GM21360 (cell line): ENCODE data around the gene ERICH6B.

Experiments
- ATAC-seq: cut with Tn5 transposase; IDR thresholded peaks from one replicate; pipeline ENCODE4 v1.9.1; 2021; ENCODE audit warnings: mild to moderate bottlenecking, moderate library complexity; ENCODE audit not compliant: unreplicated experiment

The ERICH6B gene

DNA sequence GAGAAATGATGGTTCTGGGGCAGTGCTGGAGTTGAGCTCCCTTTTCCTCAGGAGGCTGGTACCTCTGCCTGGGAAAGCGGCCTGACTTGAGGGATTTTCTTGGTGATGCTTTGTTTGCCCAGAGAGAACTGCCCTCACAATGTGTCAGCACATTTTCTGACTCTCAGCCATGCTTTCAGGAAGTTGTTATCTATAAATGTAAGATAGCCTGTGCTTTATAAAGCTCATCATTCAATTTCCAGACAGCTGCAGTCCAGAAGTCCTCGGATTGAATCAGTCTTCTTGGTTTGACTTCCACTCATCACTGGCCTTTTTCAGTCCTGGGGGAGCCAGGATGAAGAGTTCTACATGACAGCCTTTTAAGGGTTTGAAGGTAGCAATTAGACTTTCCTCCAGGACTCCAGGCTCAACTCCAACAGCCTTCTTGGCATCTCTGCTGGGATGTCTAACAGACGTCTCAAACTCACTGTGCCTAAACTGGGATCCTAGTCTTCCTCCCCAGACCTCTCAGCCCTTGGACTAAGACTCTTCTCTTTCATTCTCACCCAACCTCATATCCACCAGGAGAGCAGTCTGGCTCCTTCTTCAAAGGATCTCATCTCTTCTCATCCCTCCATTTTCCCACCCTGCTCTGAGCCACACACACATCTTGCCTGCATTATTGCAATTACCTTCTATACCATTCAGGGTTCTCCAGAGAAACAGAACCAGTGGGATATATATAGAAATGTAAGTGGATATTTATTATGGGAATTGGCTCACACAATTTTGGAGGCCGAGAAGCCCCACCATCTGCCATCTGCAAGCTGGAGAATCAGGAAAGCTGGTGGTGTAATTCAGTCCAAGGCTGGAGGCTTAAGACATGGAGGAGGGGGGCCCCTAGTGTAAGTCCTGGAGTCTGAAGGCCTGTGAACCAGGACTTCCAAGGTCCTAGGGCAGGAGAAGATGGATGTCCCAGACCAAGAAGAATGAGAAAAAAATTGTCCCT is 13.1 kb downstream of the ERICH6B start:
- ATAC-seq = no peak

DNA sequence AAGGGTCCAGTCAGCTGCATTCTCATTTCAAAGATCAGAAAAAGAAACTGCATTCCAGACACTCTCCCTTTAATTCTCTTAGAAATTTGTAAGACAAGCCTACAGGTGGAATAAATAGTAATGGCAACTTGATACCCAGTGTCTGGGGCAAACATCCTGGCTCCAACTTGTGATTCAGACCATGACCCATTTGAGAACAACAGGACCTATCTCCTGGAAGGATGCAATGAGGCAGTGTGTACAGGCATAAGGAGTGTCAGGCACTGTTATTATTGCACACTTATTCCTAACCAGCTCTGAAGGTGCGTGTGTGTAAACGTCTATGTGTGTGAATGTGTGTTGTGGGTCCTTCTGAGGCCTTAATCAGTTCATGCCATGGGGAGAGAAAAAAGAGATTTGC is 13.9 kb downstream of the ERICH6B start:
- no peak for ATAC-seq

DNA sequence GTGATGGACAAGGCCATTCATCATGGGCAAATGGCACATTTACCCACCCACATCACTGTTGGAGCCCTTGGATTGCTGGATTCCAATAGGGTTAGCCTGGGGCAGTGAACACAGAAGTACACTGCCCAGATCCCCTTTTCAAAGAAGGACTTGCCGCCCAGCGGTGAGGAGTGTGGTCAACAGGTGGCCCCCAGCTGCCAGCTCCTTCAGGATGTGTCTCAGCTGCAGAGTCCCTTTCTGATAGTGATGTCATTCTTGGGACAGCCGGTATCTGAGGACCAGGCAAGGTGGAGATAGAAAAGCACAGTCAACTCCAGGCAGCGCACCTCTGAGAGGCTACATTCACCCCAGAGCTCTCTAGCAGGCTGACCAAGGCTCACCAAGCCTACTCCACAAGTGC is 16.9 kb downstream of the ERICH6B start:
- no peak for ATAC-seq

DNA sequence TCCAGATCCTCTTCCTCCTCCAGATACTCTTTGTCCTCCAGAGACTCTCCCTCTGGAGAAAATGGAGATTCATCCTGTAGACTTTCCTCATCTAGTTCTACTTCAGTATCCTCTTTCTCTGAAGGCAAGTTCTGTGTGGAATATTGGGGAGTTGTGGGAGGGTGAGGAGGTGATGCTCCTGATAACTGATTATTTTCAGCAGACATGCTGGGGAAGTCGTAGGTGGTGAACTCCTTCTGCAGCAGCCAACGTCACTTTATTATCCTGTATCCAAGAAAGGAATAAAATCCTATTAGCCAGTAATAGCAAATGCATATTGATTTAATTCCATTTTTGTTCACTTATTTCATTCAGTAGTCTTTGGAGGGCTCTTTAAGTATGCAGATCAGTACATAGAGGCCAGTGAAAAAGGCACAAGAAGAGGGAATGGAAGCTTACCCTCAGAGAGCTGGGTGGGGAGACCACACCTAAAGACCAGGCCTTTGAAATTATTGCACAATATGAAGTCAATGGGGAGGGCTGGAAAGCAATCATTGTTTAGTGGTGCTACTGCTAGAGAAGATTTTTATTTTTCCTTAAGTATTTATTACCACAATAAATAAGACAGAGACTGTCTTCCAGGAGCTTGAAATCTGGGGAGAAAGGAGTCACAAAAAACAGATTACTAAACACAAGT is 18.6 kb downstream of the ERICH6B start:
- no peak for ATAC-seq

- ATAC-seq = no peak
Measured at GRCh38 chr13:45595965-45596364, 19.6 kb downstream of the ERICH6B start.

GRCh38 chr13:45594764-45595163 is 20.8 kb downstream of the ERICH6B start:
- ATAC-seq = no peak

- ATAC-seq = no peak
Measured at GRCh38 chr13:45594227-45594626, 21.3 kb downstream of the ERICH6B start.

- ATAC-seq = no peak
Measured at GRCh38 chr13:45592758-45593157, 22.8 kb downstream of the ERICH6B start.

- no peak for ATAC-seq
Measured at GRCh38 chr13:45590066-45590465, 25.5 kb downstream of the ERICH6B start.

GRCh38 chr13:45587897-45588296 is 27.6 kb downstream of the ERICH6B start:
- no peak for ATAC-seq

DNA sequence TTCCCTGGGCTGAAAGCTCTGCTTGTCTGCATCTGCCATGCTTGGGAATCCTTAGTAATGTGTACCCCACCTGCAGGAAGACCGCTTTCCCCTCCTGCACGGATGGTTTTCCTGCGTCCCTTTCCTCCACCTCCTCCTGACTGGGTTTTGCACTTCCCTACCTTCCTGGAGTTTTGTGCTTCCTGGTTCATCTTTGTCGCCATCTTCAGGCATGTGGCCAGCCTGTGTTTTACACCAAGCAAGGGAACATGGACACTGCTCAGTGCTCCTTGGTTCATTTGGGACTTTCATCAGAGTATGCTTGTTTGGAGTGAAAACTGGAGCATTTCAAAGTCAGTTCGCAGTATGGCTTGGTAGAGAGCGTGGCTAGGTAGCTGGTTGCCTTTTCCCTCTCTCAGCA is 30.7 kb downstream of the ERICH6B start:
- ATAC-seq = no peak

DNA sequence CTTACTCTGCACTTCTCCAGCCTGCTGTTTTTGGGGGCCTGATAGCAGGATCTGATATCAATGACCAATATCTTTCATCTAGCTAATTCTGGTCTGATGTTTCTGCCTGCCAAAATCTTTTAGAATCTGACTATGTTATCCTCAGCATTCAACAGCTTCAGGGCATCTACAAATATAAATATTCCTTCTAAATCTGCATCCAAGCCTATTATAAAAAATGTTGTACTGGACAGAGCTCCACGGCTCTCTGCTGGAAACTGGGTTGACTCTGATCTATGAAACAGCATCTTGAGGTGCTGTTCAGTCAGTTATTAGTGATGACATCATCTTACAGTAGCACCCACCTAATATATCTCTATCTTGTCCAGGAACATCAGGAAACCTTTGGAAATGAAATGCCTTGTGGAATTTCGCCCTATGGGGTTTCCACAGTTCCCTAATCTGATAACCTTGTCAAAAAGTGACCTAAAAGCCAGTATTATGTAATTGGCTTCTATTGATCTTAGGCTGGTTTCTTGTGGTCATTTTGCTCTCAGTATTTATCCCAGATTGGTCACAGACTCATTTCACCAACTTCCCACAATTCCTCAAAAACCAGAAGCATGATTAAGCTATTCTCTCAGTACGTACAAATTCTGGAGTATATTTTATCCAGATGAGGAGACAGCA is 33.0 kb downstream of the ERICH6B start:
- ATAC-seq = no peak

DNA sequence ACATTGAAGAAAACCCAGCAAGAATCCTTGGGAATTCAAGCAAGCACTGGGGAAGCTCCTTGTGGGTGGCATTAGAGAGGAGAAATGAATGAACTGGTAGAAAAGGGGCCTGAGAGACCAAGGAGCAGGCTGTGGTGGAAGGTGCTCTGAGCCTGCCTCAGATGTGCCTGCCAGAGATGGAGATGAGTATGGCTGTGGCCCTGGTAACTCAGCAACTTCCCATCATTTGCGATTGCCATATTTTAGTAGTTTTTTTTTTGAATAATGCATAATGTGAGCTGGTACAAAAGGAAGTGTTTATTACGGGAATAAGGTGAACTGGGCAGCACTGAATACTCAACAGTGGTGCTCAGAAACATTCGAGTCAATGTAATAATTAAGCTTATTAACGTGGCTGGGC is 39.1 kb downstream of the ERICH6B start:
- ATAC-seq = no peak

GRCh38 chr13:45575830-45576180 is 39.7 kb downstream of the ERICH6B start:
- no peak for ATAC-seq

DNA sequence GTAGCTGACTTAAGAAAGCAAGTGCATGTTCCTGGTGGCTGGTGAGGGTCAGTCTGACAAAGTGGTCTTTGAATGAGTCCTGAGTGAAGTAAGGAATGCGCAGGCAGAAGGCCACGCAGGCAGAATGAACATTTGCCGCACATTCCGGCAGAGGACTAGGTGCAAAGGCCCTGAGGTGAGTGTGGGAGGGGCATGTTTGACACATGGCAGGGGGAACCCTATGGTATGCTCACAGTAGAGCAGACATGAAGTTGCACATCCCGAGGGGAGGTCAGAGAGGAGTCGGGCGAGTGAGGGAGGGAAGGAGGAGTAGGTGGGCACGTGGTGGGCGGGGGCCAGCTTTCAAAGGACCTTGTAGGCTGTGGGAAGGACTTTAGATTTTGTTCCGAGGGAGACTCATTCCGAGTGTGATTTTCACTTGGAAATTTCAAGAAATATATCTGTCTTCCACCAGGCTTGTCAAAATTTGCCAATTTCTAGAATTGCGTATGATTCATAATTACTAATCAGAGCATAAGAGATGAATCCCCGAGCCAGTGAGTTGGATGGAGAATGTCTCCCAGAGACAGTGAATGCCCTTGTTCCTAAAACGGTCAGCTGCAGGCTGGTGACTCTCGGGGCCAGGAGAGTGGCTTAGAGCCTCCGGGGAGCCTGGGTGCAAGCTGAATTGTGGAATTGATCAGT is 40.3 kb downstream of the ERICH6B start:
- no peak for ATAC-seq

DNA sequence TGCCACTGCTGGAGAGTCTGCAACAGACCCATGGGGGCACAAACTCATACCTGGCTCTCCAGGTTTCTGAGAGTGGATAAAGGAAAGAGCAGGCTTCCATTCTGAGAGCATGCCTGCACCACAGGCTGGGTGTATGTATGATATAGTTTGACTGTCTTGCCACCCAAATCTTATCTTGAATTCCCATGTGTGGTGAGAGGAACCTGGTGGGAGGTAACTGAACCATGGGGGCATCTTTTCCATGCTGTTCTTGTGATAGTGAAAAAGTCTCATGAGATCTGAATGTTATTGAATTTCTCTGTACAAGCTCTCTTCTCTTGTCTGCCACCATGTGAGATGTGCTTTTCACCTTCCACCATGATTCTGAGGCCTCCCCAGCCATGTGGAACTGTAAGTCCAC is 50.2 kb downstream of the ERICH6B start:
- no peak for ATAC-seq

DNA sequence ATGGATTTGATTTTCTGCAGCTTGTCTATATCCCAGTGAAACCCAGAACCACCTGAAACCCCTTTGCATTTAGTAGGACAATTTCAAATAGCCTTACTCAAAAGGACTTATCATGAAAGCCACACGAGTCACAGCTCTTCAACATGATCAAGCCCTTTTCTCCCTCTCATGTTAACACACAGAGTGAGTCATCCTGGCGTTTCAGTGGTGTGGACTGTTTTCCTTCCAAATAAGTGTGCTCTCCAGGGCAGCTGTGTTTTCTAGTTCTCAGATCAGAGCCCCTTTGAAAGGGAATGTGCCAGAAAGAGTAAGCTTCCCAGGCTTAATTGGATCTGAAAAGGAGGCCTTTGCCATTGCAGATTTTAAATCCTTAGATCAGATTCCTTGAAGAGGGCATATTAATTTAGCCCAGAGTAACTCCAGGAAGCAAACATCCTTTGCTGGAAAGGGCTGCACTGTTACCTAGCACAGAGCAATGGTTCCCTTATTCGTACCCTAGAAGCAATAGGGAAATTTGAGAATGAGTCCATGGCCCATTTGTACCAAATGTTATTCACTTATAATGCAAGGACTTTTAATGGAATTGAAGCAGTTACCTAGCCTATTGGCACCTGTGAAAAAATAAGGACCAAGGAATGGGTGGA is 51.3 kb downstream of the ERICH6B start:
- ATAC-seq = no peak

DNA sequence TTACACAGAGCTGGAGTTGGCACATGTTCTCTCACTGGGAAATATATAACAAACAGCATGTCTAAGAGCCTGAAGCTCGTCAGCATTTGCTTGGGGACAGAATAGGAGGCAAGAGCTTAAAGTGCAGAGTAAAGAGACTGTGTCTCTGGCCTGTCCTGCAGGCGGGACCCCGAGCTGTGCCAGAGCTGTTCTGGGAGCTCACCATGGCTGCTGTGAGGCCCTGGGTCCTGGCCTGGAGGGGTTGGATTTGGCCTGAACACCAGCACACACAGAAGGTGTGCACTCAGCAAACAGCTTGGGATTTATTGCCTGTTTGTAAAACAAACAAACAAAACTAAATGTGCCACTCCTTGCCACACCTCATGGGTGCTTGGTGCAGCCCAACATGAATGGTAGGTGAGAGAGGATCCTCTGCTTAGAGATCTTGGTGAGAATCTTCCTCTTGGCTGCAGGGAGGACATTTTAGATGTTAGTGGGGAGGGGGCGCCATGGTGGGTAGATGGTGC is 60.9 kb downstream of the ERICH6B start:
- ATAC-seq = no peak

DNA sequence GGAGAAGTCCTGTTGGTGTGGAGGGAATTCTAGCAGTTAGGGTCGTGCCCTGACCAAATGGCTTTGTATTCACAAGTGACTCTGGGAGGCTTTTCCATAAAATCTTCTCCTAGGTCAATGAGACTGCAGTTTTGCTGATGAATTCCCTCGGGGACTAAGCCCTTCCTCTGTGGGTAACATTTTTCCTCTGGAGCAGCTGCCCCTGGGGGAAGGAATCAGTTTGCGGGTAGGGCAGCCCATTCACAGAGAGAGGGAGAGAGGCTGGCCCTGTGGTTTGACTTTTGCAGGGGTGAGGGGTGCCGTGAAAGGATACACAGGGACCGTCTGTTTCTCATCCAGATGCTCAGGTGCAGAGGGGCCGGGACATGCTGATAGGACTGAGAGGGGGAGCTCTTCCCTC is 67.3 kb downstream of the ERICH6B start:
- no peak for ATAC-seq

- ATAC-seq = no peak
Measured at GRCh38 chr13:45546410-45546765, 69.2 kb downstream of the ERICH6B start.
